ENCODE measurements around the gene MACF1.

- no peak for TF ChIP-seq POLR2A (IDR thresholded peaks at IDR 0.05; ENCODE audit: low read depth, low read length)
- TF ChIP-seq POLR2AphosphoS5 (IDR thresholded peaks at IDR 0.05; ENCODE audit: low read depth, low read length) = no peak
- TF ChIP-seq TAF1 (IDR thresholded peaks at IDR 0.05; ENCODE audit: low read depth, low read length) = no peak
- TF ChIP-seq SPI1 (IDR thresholded peaks at IDR 0.05; ENCODE audit: low read depth, low read length) = no peak
- TF ChIP-seq PAX5 (IDR thresholded peaks at IDR 0.05; ENCODE audit: insufficient read depth, low read length, severe bottlenecking) = no peak
Observed at GRCh38 chr1:39182804-39183203, 21.7 kb upstream of the MACF1 start.

Data from GM12891 (cell line).